Measurements from ENCODE around the gene PLSCR4. TPM values are rescaled to one million over a fixed set of nuclear protein-coding genes. Genes with fewer than 3 reads are reported as not detected.

The PLSCR4 gene
- total and polyA plus RNA-seq, 2 of the 8 experiments (the other 6 are each of a cell fraction or from before 2014, with no cell fraction given), result 1.8 to 2.9 TPM

DNA sequence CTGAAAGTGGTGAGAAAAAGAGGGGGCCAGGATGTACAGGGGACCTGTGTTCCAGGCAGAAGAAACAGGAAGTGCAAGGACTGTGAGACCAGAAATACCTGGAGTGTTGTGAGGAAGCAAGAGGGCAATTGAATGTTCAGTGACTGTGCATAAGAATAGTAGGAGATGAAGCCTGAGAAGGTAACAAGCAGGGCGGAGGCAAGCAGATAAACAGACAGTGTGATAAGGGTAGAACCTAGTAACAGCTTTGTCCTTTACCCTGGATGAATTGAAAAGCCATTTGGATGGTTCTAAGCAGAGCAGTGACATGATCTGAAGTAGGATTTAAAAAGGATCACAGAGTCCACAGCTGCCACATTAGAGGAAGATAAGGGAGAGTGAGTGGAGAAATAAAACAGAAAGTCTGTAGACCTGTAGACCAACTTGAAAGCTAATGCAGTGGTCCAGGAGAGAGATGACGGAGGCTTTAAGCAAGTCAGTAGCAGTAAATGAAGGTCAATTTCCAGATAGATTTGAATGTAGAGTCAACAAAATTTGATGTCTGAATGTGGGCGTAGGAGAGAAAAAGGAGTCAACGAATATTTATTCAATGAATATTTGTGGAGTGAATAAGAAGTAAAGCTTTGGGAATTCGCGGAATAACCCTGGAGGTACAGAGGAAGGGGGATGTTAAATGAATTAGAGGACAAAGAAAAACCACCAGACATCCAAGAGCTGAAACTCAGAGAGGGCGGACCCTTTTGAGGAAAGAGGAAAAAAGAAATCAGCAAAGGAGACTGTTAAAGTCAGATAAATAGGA lies 85.7 kb downstream of the PLSCR4 start:
- Histone ChIP-seq H3K79me1 (ENCODE audit: low read depth, low read length) (no peaks in the 10 kb centered on the region), H2AFZ (ENCODE audit: low read length) (peak overlapping the region; percentile 82; the same call in 1 of the 2 replicates), H4K5ac (ENCODE audit: insufficient read length, low read depth, low read length) (no peak overlapping the region), H3K36me3 (ENCODE audit: control insufficient read depth in 2 of 4, insufficient read depth in 4 of 4, low read length in 3 of 4) (no peaks in the 10 kb centered on the region), H3K23ac (ENCODE audit: insufficient read length) (no peak overlapping the region), H3K9me3 (ENCODE audit: insufficient read depth in 2 of 2, low read depth in 1 of 2, low read length in 1 of 2) (no peaks in the 10 kb centered on the region), H3K56ac (replicated peaks; ENCODE audit: insufficient read length, low read depth, low read length) (no peak overlapping the region), H3K14ac (ENCODE audit: insufficient read length) (no peak overlapping the region), H3K23me2 (ENCODE audit: low read depth, low read length) (peaks cover 11% of the 10 kb centered on the region), H4K20me1 (replicated peaks in 1 of 2; ENCODE audit: control insufficient read depth in 1 of 2, insufficient read depth in 2 of 2, low read length in 2 of 2) (no peaks in the 10 kb centered on the region), H3K9ac (replicated peaks in 1 of 4; ENCODE audit: extremely low read depth in 1 of 4, low read depth in 3 of 4, low read length in 3 of 4) (no peak overlapping the region), H3K27me3 (replicated peaks in 1 of 4; ENCODE audit: control insufficient read depth in 3 of 4, extremely low read depth in 1 of 4, insufficient read depth in 3 of 4, low read length in 3 of 4) (peaks cover 0 to 6% (median 1%) of the 10 kb centered on the region in 4 experiments; a peak in 3 of 7 replicates), H4K8ac (ENCODE audit: extremely low read depth, insufficient read depth, low read length) (no peak overlapping the region), H4K91ac (replicated peaks; ENCODE audit: insufficient read length, low read length) (no peak overlapping the region), H3K27ac (ENCODE audit: low read depth, low read length) (no peak overlapping the region), H2BK12ac (ENCODE audit: low read depth, low read length) (no peak overlapping the region), H3K4me1 (replicated peaks in 1 of 4; ENCODE audit: control insufficient read depth in 3 of 4, insufficient read depth in 4 of 4, low read length in 3 of 4) (peaks cover 0 to 4% (median 1%) of the 10 kb centered on the region in 4 experiments; a peak in 2 of 7 replicates), H2BK20ac (ENCODE audit: low read length) (no peak overlapping the region), H3K18ac (ENCODE audit: extremely low read depth, low read length) (no peak overlapping the region), H3K4me2 (ENCODE audit: insufficient read depth in 1 of 2, low read depth in 2 of 2, low read length in 2 of 2) (no peak overlapping the region), H2BK5ac (ENCODE audit: low read depth, low read length) (no peak overlapping the region), H3K79me2 (ENCODE audit: control insufficient read depth in 1 of 2, insufficient read depth in 2 of 2, low read length in 2 of 2) (no peaks in the 10 kb centered on the region), H2AK5ac (ENCODE audit: low read depth, low read length) (no peak overlapping the region), H2BK15ac (ENCODE audit: low read length) (no peak overlapping the region), H3K4me3 (ENCODE audit: extremely low read depth in 1 of 4, insufficient read depth in 2 of 4, low read depth in 3 of 4, low read length in 4 of 4) (no peak overlapping the region), H3K4ac (replicated peaks; ENCODE audit: insufficient read length, low read depth, low read length) (no peak overlapping the region), H2BK120ac (replicated peaks; ENCODE audit: low read depth, low read length) (no peak overlapping the region)
- CTCF ChIA-PET (ENCODE audit: partially characterized antibody), result interaction anchor here (1.5 kb wide), 1 partner anchor 25 kb away, joined by 6 read pairs; no protein-coding TSS in a partner anchor
- no peak for TF ChIP-seq KDM1A (IDR thresholded peaks at IDR 0.05; ENCODE audit: borderline replicate concordance, low read length)
- no peak for TF ChIP-seq POU5F1 (IDR thresholded peaks at IDR 0.05; ENCODE audit: low read depth, low read length)
- TF ChIP-seq SIX5 (IDR thresholded peaks at IDR 0.05; ENCODE audit: low read depth, low read length), result no peak
- no peak for TF ChIP-seq TBP (IDR thresholded peaks at IDR 0.05; ENCODE audit: low read depth, low read length)
- no peak for TF ChIP-seq CTBP2 (IDR thresholded peaks at IDR 0.05; ENCODE audit: borderline replicate concordance, insufficient read depth, insufficient read length, low read length)
- no peak for TF ChIP-seq EGR1 (IDR thresholded peaks at IDR 0.05; ENCODE audit: borderline replicate concordance, low read depth, low read length)
- TF ChIP-seq, protein P1, sequence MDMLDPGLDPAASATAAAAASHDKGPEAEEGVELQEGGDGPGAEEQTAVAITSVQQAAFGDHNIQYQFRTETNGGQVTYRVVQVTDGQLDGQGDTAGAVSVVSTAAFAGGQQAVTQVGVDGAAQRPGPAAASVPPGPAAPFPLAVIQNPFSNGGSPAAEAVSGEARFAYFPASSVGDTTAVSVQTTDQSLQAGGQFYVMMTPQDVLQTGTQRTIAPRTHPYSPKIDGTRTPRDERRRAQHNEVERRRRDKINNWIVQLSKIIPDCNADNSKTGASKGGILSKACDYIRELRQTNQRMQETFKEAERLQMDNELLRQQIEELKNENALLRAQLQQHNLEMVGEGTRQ (IDR thresholded peaks at IDR 0.05; ENCODE audit: low read length), result no peak
- POLR2A ChIA-PET (ENCODE audit: partially characterized antibody), result no interaction called here
- 85% methylated on average over 7 of the region's 7 CpGs; no CpG with 5 or more reads in 1 of the 2 experiments for WGBS, 2 experiments (ENCODE audit: extremely low coverage in 1 of 2, insufficient coverage in 1 of 2, insufficient read length in 1 of 2, insufficient replicate concordance in 2 of 2, low coverage in 1 of 2, low lambda C conversion rate in 2 of 2, missing lambda C conversion rate in 1 of 2)
- FAIRE-seq, result no peak
- no peak for DNase-seq (ENCODE audit: low read depth in 1 of 2, low spot score in 2 of 2)
